H1 (cell line): ENCODE results near the gene OR51B4.

ENCODE experiments used
- CREB1 ChIP-seq: IDR thresholded peaks from 2 replicates; pipeline ENCODE4 v1.6.1; 2012; ENCODE audit warnings: inconsistent platforms
- CTCF ChIP-seq, 3 experiments: IDR thresholded peaks; 1 replicate in 2 of 3; 2 replicates in 1 of 3; pipeline versions ENCODE4 v1.5.1 to v1.6.1; 2011; ENCODE audit warnings: low read length in 3 of 3, mild to moderate bottlenecking in 3 of 3, inconsistent platforms in 2 of 3, low read depth in 1 of 3, moderate library complexity in 1 of 3; ENCODE audit not compliant: insufficient read depth in 1 of 3; ENCODE audit errors: control extremely low read depth in 1 of 3
- EZH2 ChIP-seq: fragments of 200-600 bp; sonication (generic); IDR thresholded peaks from 2 replicates; pipeline ENCODE4 v1.7.1; 2012; ENCODE audit warnings: low read depth, mild to moderate bottlenecking, moderate library complexity, low read length, inconsistent platforms; ENCODE audit not compliant: severe bottlenecking
- POLR2A ChIP-seq, 2 experiments: IDR thresholded peaks; 1 replicate in 1 of 2; 2 replicates in 1 of 2; pipeline ENCODE4 v1.6.1; 2011; ENCODE audit warnings: low read depth in 2 of 2, low read length in 2 of 2, mild to moderate bottlenecking in 2 of 2; ENCODE audit errors: control extremely low read depth in 1 of 2
- SIN3A ChIP-seq, 2 experiments: IDR thresholded peaks in 1 of 2; conservative IDR thresholded peaks in 1 of 2; 2 replicates each; pipeline ENCODE4 v1.6.1; 2011 to 2012; ENCODE audit warnings: low read length in 2 of 2, improper control_type of control experiment in 1 of 2, low read depth in 1 of 2, mild to moderate bottlenecking in 1 of 2
- TEAD4 ChIP-seq: IDR thresholded peaks from 2 replicates; pipeline ENCODE4 v1.6.1; 2012; ENCODE audit warnings: low read depth, low read length, inconsistent platforms, mixed read lengths
- YY1 ChIP-seq: IDR thresholded peaks from 2 replicates; pipeline ENCODE4 v1.6.1; 2011; ENCODE audit warnings: low read depth, mild to moderate bottlenecking, low read length

- TF ChIP-seq POLR2A (IDR thresholded peaks at IDR 0.05; ENCODE audit: control extremely low read depth in 1 of 2, low read depth in 2 of 2, low read length in 2 of 2), result no peak
- no peak for TF ChIP-seq SIN3A (conservative IDR thresholded peaks at IDR 0.05 in 1 of 2, IDR thresholded peaks at IDR 0.05 in 1 of 2; ENCODE audit: low read depth in 1 of 2, low read length in 2 of 2)
- no peak for TF ChIP-seq CTCF (IDR thresholded peaks at IDR 0.05; ENCODE audit: control extremely low read depth in 1 of 3, insufficient read depth in 1 of 3, low read depth in 1 of 3, low read length in 3 of 3)
- no peak for TF ChIP-seq EZH2
- TF ChIP-seq TEAD4, result no peak
- TF ChIP-seq CREB1, result no peak
- TF ChIP-seq YY1, result no peak
Measured at GRCh38 chr11:5277807-5278382, 23.9 kb downstream of the OR51B4 start.
